Measurements from ENCODE around the gene RASAL2. TPM values are rescaled to one million over a fixed set of nuclear protein-coding genes. Genes with fewer than 3 reads are reported as not detected.
"Not testable (repeated sequence)": the region's sequence is repeated elsewhere in the genome, so short reads cannot be mapped to it uniquely, and the experiment has no call there.

Gene RASAL2
- total RNA-seq, 1 donor from 2014 or later = 17.3 TPM

DNA sequence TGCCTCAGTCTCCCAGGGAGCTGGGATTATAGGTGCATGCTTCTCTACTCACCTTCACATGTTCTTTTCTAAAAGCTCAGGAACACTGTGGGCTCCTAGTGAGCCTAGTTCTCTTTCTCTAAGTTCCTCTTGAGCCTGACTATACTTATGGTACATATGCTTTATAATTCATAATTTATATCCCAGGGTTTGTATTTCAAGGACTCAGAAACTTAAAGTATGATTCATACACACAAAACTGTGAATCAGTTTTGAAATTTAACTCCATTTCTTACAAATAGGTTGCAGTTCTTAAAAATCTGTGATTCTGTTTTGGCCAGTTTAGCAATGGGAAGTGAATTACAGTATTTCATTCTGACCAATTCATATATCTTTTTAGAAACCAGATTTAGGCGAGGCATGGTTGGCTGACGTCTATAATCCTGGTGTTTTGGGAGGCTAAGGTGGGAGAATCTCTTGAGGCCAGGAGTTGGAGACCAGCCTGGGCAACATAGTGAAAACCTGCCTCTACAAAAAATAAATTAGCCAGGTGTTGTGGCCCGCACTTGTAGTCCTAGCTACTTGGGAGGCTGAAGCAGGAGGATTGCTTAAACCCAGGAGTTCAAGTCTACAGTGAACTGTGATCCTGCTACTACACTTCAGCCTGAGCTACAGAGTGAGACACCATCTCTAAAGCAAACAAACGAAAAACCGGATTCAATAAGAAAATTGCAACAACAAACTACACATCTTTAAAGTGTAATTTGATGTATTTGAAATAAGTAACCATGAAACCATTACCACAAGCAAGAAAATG, 15.6 kb downstream of the RASAL2 start:
- DNase-seq (ENCODE audit: low spot score) = no peak

DNA sequence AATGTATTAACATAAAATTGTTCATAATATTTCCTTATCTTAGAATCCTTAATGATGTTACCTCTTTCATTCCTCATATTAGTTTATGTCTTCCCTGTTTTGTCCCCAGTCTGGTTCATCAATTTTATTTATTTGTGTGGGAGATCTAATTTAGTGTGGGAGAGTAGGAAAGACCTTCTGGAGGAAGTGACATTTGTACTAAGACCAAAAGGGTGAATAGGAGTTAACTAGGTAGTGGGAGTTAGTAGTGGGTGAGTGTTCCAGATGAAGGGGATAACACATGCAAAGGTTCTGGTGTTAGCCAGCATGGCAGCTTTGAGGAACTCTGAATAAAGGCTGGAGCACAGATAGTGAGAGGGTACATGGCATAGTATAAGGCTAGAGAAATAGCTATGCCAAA, 21.4 kb downstream of the RASAL2 start:
- DNase-seq (ENCODE audit: low spot score) = no peak

DNA sequence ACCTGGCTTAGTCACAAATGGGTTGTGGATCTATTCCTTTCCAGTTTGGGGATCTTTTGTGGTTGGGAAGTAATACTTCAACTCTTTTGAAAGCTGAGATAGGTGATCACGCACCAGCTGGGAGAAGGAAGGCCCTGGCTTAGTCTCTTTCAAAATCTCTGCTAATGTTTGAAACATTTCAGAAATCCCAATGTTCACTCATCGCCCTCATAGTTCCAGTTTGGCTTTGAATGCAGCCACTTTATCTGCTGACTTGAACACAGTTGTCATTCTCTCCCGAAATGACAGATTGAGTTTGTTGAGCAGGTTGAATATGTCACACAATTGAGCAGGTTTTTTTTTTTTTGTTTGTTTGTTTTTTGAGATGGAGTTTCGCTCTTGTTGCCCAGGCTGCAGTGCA, 24.6 kb downstream of the RASAL2 start:
- no peak for DNase-seq (ENCODE audit: low spot score)

DNA sequence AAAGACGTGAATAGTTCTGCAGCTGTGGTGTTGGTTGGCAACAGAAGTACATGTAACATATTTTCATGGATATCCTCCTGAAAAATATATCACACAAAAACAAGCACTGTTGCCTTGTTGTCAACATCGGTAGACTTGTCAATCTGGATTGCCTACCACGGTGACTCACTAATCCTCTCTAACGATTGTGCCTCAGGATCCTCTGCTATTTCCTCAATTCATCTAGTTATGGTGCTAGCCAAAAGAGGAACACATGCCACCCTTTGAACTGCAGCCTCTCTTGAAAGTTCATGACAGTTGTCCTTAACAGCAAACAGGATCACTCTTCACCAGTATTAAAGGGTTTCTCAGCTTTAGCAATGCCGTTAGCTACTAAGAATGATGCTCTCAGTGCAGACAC, 25.7 kb downstream of the RASAL2 start:
- DNase-seq (ENCODE audit: low spot score) = no peak

DNA sequence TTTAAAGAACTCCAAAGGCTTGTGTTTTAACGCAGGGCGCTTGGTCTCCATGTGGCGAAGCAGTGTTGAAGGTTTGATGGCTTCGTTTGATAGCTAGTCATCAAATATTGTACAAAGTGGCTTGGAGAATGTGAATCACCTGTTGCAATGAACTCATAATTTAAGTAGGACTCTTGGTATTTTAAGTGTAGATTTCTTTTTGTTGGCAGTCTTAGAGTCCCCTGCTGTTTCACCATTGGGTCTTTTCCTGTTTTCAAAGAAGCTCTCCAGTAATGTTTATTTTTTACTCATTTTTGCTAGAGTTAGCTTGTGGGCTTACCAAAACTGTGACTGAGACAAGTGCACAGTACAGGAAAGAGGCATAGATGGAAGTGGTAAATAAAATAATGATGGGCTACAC, 26.2 kb downstream of the RASAL2 start:
- DNase-seq (ENCODE audit: low spot score) = no peak

DNA sequence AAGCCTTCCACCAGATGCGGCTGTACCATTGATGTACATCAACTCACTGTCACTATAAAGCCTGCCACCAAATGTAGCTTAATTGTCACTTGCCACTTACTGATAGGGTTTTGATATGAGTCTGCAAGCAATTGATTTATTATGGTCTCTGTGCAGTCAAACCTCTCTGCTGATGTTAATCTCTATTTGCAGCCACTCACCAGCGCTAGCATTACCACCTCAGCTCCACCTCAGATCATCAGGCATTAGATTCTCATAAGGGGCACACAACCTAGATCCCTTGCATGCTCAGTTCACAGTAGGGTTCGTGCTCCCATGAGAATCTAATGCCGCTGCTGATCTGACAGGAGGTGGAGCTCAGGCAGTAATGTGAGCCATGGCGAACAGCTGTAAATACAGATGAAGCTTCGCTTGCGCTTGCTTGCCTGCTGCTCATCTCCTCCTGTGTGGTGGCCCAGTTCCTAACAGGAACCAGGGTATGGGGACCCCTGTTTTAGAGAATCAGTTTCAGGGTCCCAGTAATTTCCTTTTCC, 26.7 kb downstream of the RASAL2 start:
- not testable (repeated sequence) for DNase-seq (ENCODE audit: low spot score)

DNA sequence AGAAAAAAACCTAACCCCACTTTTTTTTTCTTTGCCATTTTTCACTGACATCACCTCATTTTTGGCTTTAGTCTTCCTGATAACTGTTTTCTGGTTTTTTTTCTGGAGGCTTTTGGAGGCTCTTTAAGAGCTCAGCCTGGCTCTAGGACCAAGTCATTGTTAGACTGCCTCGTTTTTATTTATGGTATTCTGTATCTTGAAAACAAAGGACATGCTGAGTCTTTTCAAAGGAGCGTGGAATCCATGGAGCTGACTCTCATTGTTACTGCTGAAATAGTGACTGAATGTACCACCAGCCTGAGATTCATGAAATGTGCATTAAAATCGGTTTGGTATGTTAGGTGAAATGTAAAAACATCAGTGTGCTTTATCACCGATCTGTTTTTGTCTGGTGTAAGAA, 28.0 kb downstream of the RASAL2 start:
- DNase-seq (ENCODE audit: low spot score) = no peak

DNA sequence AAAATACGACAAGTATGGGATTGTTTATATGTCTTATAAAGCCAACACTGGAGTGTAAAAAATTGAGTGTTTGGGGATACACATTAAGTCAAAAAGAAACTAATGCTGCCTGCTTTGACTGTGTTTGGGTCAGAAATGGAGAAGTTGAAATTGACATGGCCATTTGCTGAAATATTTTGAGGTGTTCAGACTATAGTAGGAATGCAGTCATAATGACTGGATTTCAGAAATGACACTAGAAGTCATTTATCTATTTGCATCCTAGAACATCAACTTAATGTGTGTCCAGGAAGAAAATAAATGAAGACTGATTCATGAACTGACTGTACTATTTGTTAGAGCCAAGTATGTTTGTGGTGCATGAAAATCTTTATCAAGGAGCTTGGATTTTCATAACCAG, 28.4 kb downstream of the RASAL2 start:
- DNase-seq (ENCODE audit: low spot score) = no peak

DNA sequence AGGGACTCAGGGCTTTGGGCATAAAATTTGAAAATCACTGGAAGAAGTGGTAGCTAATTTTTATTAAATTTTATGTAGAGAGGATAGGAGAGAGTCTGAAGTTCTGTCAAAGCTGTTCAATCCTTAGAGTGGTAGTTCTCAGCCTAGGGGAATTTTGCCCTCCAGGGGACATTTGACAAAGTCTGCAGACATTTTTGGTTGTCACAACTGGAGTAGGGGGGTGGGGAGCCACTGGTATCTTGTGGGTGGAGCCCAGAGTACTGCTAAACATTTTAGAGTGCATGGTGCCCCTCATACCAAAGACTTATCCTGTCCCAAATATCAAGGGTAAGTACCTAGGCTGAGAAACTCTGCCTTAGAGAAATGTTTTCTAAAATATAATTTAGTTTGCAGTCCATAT, 30.2 kb downstream of the RASAL2 start:
- no peak for DNase-seq (ENCODE audit: low spot score)

DNA sequence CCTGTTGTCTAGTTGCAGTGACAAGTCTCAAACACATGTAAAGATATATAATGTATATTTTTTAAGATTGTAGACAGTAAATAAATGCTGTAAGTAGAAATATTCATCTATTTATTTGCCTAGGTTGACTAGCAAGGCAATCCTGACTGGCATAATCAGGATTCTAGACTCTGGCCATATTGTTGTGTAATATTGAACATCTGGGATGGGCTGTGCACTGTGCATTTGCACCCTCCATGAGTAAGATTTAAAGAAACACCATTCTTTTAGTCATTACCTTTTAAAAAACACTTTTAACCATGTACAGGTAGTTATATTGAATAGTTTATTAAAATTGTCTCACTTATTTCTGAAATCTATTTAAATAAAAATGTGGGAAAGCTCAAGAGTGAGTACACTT, 32.4 kb downstream of the RASAL2 start:
- no peak for DNase-seq (ENCODE audit: low spot score)

DNA sequence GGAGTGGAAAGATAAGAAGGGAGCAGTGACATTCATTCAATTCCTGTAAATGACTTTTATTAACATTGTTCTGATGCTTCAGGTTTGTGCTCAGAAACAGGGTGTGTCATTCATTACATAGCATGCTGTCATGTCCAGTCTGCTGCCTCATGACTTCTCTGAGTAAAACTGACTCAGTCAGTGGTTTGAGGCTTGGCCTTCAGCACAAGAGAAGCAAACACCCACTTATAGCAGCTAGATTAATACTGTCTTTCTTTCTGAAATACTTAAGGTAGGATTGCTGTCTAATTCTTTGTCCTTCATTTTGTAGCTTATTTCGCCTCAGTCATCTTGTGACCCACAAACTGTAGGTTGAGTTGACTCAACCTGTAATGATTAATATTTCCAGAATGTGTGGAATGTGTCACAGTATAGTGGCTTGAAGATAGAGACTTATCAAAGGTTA, 32.9 kb downstream of the RASAL2 start:
- no peak for DNase-seq (ENCODE audit: low spot score)

DNA sequence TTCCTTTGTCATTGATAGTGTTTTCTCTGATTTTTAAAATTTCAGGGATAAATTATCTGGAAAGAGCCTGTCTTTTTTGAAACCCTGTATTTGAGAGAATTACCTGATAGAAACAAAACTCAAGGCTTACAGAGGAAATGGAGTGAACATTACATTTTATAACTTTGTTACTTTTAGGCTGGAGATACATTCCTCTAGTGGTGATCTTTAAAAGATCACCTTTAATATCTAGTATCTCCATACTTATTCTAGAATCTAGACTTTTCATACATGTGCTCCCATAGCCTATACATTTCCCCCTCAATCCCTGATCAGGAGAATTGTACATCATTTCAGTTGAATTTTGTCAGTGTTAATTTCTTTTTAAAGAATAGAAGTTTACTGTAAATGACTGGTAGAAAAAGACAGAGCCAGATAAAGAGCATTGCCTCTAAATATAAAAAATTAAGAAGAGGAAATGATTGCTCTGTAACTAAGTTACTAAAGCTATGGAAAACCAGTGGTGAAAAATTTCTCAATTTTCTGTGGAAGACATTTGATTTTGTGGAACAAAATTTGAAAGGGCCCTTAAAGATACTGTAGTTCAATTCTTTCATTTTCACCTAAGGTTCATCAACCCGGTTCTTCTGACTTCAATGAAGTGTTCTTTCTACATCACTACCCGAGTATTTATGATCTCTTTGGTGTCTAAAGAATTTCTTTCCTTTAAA, 33.7 kb downstream of the RASAL2 start:
- no peak for DNase-seq (ENCODE audit: low spot score)

DNA sequence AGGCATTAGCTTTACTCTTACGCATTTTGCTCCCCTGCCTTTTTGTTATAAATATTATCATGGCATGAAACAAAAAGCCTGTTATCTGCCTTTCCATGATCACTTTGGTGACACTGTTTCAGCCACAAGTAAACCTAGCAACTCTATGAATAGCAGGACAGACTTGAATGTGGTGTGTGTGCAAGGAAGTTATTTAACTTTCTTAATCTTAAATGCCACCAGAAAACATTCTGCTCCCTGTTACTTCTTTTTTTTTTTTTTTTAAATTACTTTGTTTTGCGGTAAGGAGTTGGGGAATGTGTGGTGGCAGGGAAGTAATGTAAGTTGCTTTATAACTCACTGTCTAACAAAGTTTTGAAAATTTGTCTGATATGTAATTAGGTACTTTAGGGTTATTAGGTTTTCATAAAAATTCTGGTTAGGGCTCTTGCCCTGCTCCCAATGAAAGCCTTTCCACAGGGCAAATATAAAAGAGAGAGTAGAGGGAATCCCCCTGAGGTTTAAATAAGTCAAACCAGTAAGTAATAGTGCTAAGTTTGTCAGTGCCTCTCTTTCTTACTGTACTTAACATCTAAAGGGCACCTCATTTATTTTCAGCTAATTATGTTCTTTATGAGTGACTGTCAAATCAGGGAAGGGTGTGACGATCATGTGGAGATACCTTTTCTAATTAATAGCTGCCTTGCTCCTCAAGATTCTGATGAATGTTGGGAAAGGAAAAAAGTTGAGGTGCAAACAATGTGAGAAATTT, 39.5 kb downstream of the RASAL2 start:
- no peak for DNase-seq (ENCODE audit: low spot score)

DNA sequence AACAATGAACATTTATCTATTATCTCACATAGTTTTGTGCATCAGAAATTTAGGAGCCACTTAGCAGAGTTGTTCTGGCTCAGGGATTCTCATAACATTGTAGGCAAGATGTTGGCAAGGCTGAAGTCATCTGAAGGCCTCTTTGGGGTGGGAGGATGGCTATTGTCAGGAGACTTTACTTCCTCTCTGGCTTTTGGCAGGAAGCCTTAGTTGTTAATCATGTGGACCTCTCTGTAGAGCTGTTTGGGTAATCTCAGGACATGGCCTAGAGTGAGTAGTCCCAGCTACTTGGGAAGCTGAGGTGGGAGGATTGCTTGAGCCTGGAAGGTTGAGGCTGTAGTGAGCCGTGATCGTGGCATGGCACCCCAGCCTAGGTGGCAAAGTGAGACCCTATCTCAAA, 40.2 kb downstream of the RASAL2 start:
- DNase-seq (ENCODE audit: low spot score) = no peak

DNA sequence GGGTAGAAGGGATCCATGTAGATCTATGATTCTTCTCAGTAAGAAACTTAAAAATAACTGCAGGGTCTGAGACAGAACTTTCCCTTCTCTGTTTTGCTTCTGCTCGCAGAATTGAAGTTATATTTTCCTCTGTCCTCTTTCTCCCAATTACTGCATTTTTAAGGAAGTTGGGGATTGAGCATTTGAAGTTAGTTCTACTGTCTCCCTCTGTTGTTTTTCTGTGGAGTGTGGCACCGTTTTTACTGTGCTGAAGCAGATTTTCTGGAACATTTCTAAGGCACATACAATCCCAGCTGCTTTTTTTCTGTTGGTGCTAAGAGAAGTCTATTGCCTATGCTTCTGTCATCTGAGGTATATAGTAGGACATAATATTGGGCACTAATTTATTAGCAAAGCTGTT, 43.3 kb downstream of the RASAL2 start:
- DNase-seq (ENCODE audit: low spot score) = no peak

DNA sequence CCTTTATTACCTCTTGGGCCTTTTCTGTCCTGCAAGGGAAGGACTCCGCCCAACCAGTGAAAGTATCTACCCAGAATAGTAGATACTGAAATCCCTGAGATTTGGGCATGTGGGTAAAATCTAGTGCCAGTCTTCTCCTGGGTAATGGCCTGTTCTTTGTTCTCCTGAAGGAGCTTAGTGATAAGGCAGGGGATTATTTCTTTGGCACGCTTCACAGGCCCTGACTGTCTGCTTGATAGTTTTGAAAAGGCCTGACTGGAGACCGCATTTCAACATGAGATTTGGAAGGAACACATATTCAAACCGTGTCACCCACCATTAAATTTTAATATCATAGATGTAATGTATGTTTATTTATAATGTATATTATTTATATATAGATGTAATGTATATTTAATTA, 48.9 kb downstream of the RASAL2 start:
- no peak for DNase-seq (ENCODE audit: low spot score)

DNA sequence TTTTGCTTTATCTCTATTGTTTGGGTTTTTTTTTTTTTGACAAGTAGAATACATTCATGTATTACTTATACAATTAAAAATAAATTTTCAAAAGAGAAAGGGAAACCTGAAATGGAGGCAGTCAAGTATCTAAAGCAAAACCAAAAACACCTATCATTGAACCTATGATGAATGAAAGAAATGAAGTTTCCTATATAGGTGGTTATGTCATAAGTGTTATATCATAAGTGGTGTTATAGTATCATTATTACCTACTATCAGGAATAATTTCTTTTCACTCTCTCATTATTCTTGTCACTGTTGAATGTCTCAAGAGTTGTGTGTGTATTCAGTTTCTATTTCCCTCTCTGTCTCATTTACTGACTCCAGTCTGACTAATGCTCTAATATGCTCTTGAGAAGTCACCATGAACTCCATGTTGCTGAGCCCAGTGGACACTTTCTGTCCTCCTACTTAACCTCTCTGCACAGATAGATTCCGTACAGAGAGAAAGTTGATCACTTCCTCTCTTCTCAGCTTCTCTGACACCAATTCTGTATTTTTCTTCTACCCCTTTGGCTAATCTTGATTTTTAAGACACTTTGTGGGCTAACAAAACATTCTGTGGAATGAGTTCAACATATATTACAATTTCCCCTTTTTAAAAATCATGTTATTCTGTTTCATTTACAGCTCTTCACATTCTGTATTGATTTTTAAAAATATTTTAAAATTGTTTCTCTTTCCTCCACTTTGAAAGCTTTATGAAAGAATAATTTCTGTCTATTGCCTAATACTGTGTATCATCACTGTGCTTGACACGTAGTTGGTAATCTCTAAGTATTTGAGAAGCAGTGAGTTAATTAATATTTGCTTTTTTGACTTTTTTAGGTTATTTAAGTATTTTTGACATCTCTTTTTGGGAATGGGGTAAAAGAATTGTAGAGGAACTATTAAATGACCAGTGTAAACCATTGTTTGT, 50.1 kb downstream of the RASAL2 start:
- DNase-seq (ENCODE audit: low spot score) = no peak

DNA sequence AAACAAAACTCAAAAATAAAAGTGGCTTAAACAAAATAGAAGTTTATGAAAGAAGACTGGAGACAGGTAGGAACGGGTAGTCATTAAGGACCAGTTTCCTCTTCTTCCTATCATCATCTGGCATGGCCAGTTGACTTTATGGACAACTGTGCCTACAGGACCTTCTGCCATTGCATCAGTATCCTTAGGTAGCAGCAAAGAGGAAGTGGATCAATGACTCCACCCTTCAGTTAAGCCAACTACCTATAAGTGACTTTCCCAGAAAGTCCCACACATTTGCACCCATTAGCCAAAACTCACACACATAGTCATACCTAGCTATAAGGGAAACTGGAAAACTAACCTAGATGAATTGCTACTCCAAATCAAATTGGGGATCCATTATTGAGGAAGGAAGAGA, 51.7 kb downstream of the RASAL2 start:
- DNase-seq (ENCODE audit: low spot score) = no peak

DNA sequence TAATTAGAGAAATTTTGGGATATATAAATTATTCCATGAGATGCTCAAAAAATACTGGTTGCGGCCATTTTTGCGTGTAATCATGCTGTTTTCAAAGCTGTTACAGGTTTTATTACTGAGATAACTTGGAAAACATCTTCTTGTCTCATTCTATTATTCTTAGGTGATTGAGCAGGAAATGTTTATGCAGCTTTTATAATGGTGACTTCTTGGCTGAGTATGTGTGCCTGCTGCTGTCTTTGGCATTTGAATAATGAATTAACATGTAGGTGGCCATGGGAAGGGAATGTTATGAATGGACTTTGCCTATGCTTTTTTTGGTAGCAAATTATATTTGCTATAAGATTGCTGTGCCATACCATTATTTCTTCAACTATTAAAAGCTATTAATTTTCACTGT, 52.5 kb downstream of the RASAL2 start:
- no peak for DNase-seq (ENCODE audit: low spot score)

DNA sequence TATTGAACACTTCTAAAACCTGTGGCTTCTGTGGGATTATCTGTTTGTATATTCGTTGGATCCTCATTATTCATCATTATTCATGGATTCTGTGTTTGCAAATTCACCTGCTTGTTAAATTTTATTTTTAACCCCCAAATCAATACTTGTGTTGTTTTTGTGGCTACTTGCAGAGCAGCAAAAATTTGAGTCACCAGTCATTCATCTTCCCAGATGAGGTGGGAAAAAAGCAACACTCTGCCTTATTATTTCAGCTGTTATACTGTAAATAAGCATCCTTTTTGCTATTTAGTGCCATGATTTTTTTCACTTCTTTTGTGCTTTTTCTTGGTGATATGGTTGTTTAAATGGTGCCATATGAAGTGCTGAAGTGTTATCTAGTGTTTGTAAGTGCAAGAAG, 56.7 kb downstream of the RASAL2 start:
- DNase-seq (ENCODE audit: low spot score) = no peak

DNA sequence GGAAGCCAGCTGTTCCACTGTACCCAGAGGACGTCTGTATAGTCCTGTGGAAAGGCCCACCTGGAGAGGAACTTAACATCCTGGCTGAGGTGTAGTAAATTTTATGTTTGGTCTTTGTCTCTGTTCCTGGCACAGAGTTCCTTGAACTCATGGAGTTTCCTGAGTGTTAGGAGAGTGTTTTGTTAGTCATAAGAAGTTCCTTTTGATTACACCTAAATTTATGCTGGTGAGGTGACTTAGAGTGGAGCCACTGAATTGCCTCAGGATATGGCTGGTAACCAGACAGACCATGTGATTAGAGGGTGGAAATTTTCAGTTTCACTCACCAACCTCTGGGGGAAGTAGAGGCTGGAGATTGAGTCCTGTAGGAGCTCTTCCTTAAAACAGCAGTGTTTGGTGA, 57.9 kb downstream of the RASAL2 start:
- DNase-seq (ENCODE audit: low spot score) = no peak
